Right lobe of liver (tissue), 6 donors: ENCODE data around the gene AFP. TPM values are rescaled to one million over a fixed set of nuclear protein-coding genes. Genes with fewer than 3 reads are reported as not detected.
A peak's percentile ranks its signal among the peaks of the same experiment; 100 is the strongest.

ENCODE experiments used
- ATAC-seq, 4 donors: fragments of 200-7000 bp; cut with Tn5 transposase; one replicate each; pipeline ENCODE4 v1.9.1; 2020; ENCODE audit warnings: mild to moderate bottlenecking in 4 of 4, moderate library complexity in 4 of 4
- DNase-seq, 3 donors: peaks; one replicate each; pipeline ENCODE4 v3.0.0-alpha.2; 2020
- H3K27ac ChIP-seq, 3 donors: fragments of 200-600 bp; one replicate each; pipeline ENCODE4 v1.8.0; 2022
- H3K27me3 ChIP-seq, 2 donors: fragments of 200-600 bp; one replicate each; pipeline ENCODE4 v1.8.0; 2022
- H3K36me3 ChIP-seq, 4 donors: fragments of 200-600 bp; sonication (generic) in 1 of 4; one replicate each; pipeline versions ENCODE4 v1.5.1 to v1.8.0; 2017 to 2022; ENCODE audit warnings: control low read depth in 1 of 4
- H3K4me1 ChIP-seq, 4 donors: fragments of 200-600 bp; sonication (generic) in 1 of 4; one replicate each; pipeline versions ENCODE4 v1.5.1 to v1.8.0; 2017 to 2022; ENCODE audit warnings: control low read depth in 1 of 4
- H3K4me3 ChIP-seq, 3 donors: fragments of 200-600 bp; one replicate each; pipeline ENCODE4 v1.8.0; 2022
- H3K9me3 ChIP-seq, 4 donors: fragments of 200-600 bp; sonication (generic) in 1 of 4; one replicate each; pipeline versions ENCODE4 v1.5.1 to v1.8.0; 2017 to 2022; ENCODE audit warnings: control low read depth in 1 of 4
- CTCF ChIP-seq, 4 donors: fragments of 200-600 bp in 3 of 4; fragments of 450-650 bp in 1 of 4; IDR thresholded peaks; one replicate each; pipeline versions ENCODE4 v1.5.1 to v1.8.0; 2016 to 2022; ENCODE audit warnings: antibody characterized with exemption in 4 of 4, mild to moderate bottlenecking in 2 of 4
- POLR2A ChIP-seq: fragments of 450-650 bp; IDR thresholded peaks from one replicate; pipeline ENCODE4 v1.6.1; 2017; ENCODE audit warnings: antibody characterized with exemption, mild to moderate bottlenecking
- WGBS: methylation state at CpG from one replicate; pipeline ENCODE4 v1.1.6; 2018; ENCODE audit warnings: low coverage, low lambda C conversion rate; ENCODE audit not compliant: insufficient coverage; ENCODE audit errors: missing lambda C conversion rate; 5-methylcytosine and 5-hydroxymethylcytosine counted together
- intact Hi-C, 2 donors: fragments of 100-400 bp; cut with DNase I; formaldehyde crosslinking; loops; one replicate each; pipeline versions ENCODE4 v1.11.2 to v1.14.1; 2022
- total RNA-seq, 6 experiments: library from RNA; depleted of rRNA in 2 of 6; stranded (reverse); fragments of >200 nt in 2 of 6; fragmentation: NEBNext Ultra II Directional in 3 of 6; extraction: Animal tissue kit (Norgen Biotek cat#: 25700) in 3 of 6; gene quantifications; one replicate each; pipeline versions ENCODE4 v1.1.0 to v1.2.4, GENCODE V29; 2016 to 2023
- donor health status: DM: no; HTN: yes; CAD: no.
- donor health status: DM: no; HTN: no; CAD: no.
- donor health status: DM: no; HTN: no; CAD: no.
- donor health status: DM: no; HTN: yes; CAD: no.
- donor health status: DM: no; HTN: yes; CAD: no.

Gene AFP
- total RNA-seq, 6 experiments from 2014 or later = 0.78 to 3.8 (median 3.4) TPM; not detected in 1

DNA sequence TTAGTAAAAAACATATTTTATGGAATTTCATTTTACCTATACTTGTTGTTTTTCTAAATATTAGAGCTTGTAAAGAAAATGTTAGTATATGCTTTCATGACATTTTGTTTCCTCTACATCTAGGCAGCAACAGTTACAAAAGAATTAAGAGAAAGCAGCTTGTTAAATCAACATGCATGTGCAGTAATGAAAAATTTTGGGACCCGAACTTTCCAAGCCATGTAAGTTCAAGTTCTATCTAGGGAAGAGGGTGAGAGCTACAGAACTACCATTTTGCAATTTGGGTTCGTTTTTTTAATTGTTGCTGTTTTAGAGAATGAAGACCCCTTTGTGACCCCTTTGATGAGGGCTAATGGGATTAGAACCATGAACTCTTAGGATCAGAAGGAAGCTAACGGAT lies 7.2 kb downstream of the AFP start:
- TF ChIP-seq POLR2A (no peak), CTCF (IDR thresholded peaks at IDR 0.05) (no peak)
- H3K9me3 ChIP-seq = no peaks in the 10 kb centered on the region
- H3K4me3 ChIP-seq = no peak overlapping the region
- no peaks in the 10 kb centered on the region for H3K36me3 ChIP-seq
- 56% methylated on average over 3 of the region's 3 CpGs for WGBS
- H3K27me3 ChIP-seq = no peaks in the 10 kb centered on the region
- no peak overlapping the region for H3K27ac ChIP-seq
- intact Hi-C loops = no loop called here
- ATAC-seq (no peak), DNase-seq (no peak)
- peaks cover 0 to 23% (median 3%) of the 10 kb centered on the region in 4 donors for H3K4me1 ChIP-seq

- Histone ChIP-seq H3K27ac (no peak overlapping the region), H3K4me3 (no peak overlapping the region), H3K36me3 (no peaks in the 10 kb centered on the region), H3K9me3 (no peaks in the 10 kb centered on the region), H3K27me3 (no peaks in the 10 kb centered on the region), H3K4me1 (peaks cover 0 to 45% (median 3%) of the 10 kb centered on the region in 4 donors)
- intact Hi-C loops = no loop called here
- DNase-seq (no peak), ATAC-seq (peak in 1 of 4 donors; percentile 34)
- 68% methylated on average over 7 of the region's 7 CpGs for WGBS
- no peak for TF ChIP-seq POLR2A
- no peak for TF ChIP-seq CTCF (IDR thresholded peaks at IDR 0.05)
Measured at GRCh38 chr4:73445383-73446335, 9.6 kb downstream of the AFP start.

DNA sequence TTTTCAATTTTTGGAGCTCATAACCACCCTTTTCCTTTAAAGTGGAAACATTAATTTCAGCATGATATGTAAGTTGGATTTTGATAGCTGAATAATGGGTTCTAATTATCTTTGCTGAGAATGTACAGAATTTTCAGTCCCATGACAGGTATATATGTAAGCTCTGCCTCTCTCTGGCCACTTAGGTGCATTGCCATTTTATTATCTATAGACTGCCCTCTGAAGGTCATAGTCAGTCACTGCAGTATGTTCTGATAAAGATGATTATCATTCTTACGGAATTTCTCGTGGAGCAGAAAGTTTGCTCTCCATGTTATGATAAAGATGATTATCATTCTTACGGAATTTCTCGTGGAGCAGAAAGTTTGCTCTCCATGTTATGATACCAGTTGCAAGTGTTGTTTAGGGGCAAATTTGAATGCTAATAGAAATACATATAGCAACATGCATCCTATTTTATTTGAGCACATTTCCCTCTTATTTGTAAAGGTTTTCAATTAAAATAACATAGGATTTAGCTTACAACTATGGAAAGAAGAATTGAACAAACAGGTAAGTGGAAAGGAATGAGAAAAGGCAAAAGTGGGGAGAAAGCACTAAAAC lies 10.4 kb downstream of the AFP start:
- DNase-seq (no peak), ATAC-seq (peak; percentile 91 to 98 (median 94))

DNA sequence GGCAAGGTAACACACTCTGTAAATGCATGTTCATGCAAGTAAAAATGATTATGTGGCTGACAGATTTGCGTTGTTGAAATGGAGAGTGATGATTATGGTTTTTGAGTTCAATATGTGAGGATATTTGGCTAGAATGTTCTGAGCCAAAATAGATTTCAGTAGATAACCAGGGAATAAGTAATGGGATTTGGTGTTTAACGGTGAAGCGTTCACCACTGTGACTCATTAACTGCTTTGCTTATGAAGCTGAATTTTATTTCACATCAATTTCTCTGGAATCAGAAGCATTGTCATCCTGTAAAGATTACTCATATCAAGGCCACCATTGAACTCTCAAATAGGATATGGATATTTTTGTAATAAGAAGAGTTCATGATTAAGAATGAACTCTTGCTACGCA lies 11.7 kb downstream of the AFP start:
- Histone ChIP-seq H3K4me3 (no peak overlapping the region), H3K9me3 (no peaks in the 10 kb centered on the region), H3K27ac (no peak overlapping the region), H3K4me1 (peaks cover 0 to 45% (median 3%) of the 10 kb centered on the region in 4 donors), H3K36me3 (no peaks in the 10 kb centered on the region), H3K27me3 (no peaks in the 10 kb centered on the region)
- DNase-seq (no peak), ATAC-seq (no peak)
- intact Hi-C loops = no loop called here
- 84% methylated on average over 4 of the region's 4 CpGs for WGBS
- TF ChIP-seq POLR2A (no peak), CTCF (IDR thresholded peaks at IDR 0.05) (no peak)

More for the DNA sequence above, 10.4 kb downstream of the AFP start:
- Histone ChIP-seq H3K27ac (no peak overlapping the region), H3K9me3 (no peaks in the 10 kb centered on the region), H3K27me3 (no peaks in the 10 kb centered on the region), H3K4me1 (peaks cover 0 to 45% (median 3%) of the 10 kb centered on the region in 4 donors), H3K4me3 (no peak overlapping the region), H3K36me3 (no peaks in the 10 kb centered on the region)
- 0% methylated on average over 4 of the region's 4 CpGs for WGBS
- intact Hi-C loops = no loop called here
- TF ChIP-seq CTCF (IDR thresholded peaks at IDR 0.05) (peak; percentile 78 to 90 (median 84)), POLR2A (no peak)
